ENCODE results near the gene RTN4IP1.

Gene RTN4IP1

GRCh38 chr6:106546691-106547414 lies 82.4 kb downstream of the RTN4IP1 start:
- DNase-seq (ENCODE audit: low spot score): peak; percentile 56

GRCh38 chr6:106546261-106546690 lies 83.0 kb downstream of the RTN4IP1 start:
- DNase-seq (ENCODE audit: low spot score): no peak

GRCh38 chr6:106540907-106541306 lies 88.4 kb downstream of the RTN4IP1 start:
- no peak for DNase-seq (ENCODE audit: low spot score)

- no peak for DNase-seq (ENCODE audit: low spot score)
Measured at GRCh38 chr6:106540432-106540831, 88.9 kb downstream of the RTN4IP1 start.

- DNase-seq (ENCODE audit: low spot score): no peak
Measured at GRCh38 chr6:106539936-106540335, 89.4 kb downstream of the RTN4IP1 start.

- DNase-seq (ENCODE audit: low spot score): no peak
Measured at GRCh38 chr6:106538145-106538544, 91.2 kb downstream of the RTN4IP1 start.

- no peak for DNase-seq (ENCODE audit: low spot score)
Measured at GRCh38 chr6:106537662-106538061, 91.6 kb downstream of the RTN4IP1 start.

GRCh38 chr6:106536851-106537250 lies 92.4 kb downstream of the RTN4IP1 start:
- DNase-seq (ENCODE audit: low spot score): no peak

GRCh38 chr6:106536357-106536756 lies 92.9 kb downstream of the RTN4IP1 start:
- no peak for DNase-seq (ENCODE audit: low spot score)

- no peak for DNase-seq (ENCODE audit: low spot score)
Measured at GRCh38 chr6:106535012-106535411, 94.3 kb downstream of the RTN4IP1 start.

GRCh38 chr6:106534564-106534982 lies 94.7 kb downstream of the RTN4IP1 start:
- no peak for DNase-seq (ENCODE audit: low spot score)

GRCh38 chr6:106534004-106534403 lies 95.3 kb downstream of the RTN4IP1 start:
- DNase-seq (ENCODE audit: low spot score): no peak

GRCh38 chr6:106533054-106533453 lies 96.2 kb downstream of the RTN4IP1 start:
- DNase-seq (ENCODE audit: low spot score): no peak

GRCh38 chr6:106530502-106530901 lies 98.8 kb downstream of the RTN4IP1 start:
- DNase-seq (ENCODE audit: low spot score): peak; percentile 55

GRCh38 chr6:106530026-106530425 lies 99.3 kb downstream of the RTN4IP1 start:
- DNase-seq (ENCODE audit: low spot score): no peak

- DNase-seq (ENCODE audit: low spot score): no peak
Measured at GRCh38 chr6:106529438-106529837, 99.9 kb downstream of the RTN4IP1 start.

- DNase-seq (ENCODE audit: low spot score): no peak
Measured at GRCh38 chr6:106528521-106528920, 100.8 kb downstream of the RTN4IP1 start.

GRCh38 chr6:106527979-106528378 lies 101.3 kb downstream of the RTN4IP1 start:
- DNase-seq (ENCODE audit: low spot score): peak; percentile 81

GRCh38 chr6:106527117-106527516 lies 102.2 kb downstream of the RTN4IP1 start:
- no peak for DNase-seq (ENCODE audit: low spot score)

- no peak for DNase-seq (ENCODE audit: low spot score)
Measured at GRCh38 chr6:106525882-106526275, 103.4 kb downstream of the RTN4IP1 start.

- no peak for DNase-seq (ENCODE audit: low spot score)
Measured at GRCh38 chr6:106525107-106525881, 104.0 kb downstream of the RTN4IP1 start.

- DNase-seq (ENCODE audit: low spot score): no peak
Measured at GRCh38 chr6:106522562-106523250, 106.6 kb downstream of the RTN4IP1 start.

Data from GM03348 (cell line).